Endometrial microvascular endothelial cells (primary cell): Measurements from ENCODE around the gene VIPR1. TPM values are rescaled to one million over a fixed set of nuclear protein-coding genes. Genes with fewer than 3 reads are reported as not detected.

Experiments used
- in situ Hi-C: cut with HindIII; loops from 2 replicates; pipeline ENCODE4 v1.10.0; 2017; ENCODE audit warnings: low sequenced_read_pairs, low pct_unique_long_range_greater_than_20kb; ENCODE audit errors: inconsistent ontology term
- total RNA-seq: library from RNA; depleted of rRNA; stranded (reverse); fragments of >200 nt; gene quantifications from one replicate; pipeline ENCODE4 v1.2.3, GENCODE V29; 2015; ENCODE audit errors: inconsistent ontology term

VIPR1 gene
- total RNA-seq, 1 donor from 2014 or later = not detected

DNA sequence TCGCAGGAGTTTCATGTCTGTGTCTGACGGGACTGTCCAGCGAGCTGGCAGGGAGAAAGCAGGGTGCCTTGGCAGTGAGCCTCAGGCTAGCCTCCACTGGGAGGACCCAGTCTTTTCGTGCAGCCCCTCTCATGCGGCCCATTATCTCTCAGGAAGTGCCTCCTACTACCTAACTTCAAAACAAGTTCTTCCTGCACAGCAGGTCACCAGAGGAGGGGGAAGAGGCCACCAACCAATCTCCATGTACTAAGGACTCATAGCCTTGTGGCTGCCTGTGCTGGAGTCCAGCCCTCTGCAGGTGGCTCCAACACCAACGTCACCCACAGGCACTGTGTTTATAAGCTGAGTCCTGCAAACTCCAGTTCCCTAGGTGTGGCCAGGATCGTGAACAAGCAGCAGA lies 4.8 kb downstream of the VIPR1 start:
- in situ Hi-C loops = no loop called here

DNA sequence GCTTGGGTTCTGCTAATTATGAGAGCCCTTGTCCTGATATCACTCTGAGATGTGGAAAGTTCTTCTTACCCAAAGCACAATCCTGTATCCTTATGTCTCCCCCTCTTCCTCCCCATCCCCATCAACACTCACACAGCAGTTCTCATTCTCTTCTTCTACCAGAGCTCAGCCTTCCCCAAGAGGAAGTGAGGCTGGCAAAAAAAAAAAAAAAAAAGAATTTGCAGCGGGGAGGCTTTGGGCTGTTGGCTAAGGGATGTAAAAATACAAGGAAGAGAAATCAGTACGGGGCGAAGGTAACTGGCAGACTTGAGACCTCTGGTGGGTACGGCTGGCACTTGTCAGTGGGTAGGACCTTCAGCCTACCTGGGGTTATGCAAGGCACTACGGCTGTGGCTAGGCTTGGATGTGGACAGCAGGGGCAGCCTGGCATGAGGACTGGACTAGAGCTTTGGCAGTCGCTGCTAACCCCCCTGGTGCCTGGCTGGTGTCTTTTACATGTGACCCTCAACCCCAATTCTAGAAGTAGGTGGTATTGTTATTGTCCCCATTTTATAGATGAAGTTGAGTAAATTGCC lies 5.4 kb downstream of the VIPR1 start:
- in situ Hi-C loops = no loop called here

DNA sequence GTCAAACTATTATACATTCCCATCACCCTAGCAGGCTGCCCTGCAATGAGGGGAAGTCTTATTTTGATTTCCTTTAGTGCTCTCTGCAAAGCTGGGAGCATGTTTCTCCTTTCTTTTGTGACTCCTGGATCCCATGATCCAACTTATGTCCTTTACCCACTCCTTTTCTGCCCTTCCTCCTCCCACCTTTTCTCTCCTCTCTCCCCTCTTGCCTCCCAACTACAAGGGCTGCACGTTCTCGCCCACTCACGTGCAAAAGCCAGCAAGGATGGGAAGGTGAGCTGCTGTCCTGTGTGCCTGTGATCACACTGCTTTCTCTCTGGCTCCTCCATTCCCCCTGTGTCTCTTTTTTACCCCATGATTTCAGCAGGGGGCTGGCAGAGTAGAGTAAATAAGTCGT lies 6.1 kb downstream of the VIPR1 start:
- in situ Hi-C loops = no loop called here

DNA sequence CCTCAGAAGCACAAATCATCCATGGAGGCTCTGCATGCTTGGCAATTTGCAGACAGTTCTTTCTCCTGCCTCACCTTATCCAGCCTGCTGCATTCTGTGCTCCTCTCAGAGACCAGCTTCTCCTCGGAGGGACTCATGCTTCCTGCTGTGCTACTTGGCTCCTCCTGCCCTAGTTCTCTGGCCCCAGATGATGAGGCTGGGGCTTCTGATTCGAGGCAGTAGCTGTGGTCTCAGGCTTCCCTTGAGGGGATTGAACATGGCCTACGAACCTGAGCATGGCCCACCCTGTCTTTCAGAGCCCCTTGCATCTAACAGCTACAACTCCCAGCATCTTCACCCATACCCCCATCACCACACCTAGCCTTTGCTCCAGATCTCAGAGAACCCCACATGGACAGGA lies 6.7 kb downstream of the VIPR1 start:
- in situ Hi-C loops = no loop called here

DNA sequence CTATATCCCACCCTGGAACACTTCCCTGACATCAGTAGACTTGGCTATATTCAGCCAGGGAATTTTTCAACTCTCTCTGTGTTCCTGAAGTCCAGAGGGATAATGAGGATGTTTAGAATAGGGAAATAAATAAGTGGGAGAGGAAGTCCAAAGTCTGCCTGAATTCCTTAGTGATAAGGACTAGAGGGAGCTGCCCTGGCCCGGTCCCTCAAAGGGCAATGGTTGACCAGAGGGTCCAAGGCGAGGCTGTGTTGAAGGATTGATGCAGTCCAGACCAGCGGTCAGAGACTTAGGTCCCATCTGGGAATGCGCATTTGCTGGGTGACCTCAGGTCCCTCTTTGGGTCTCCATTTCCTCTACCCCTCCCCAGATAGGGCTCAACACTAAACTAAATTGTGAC lies 7.9 kb downstream of the VIPR1 start:
- in situ Hi-C loops = no loop called here

DNA sequence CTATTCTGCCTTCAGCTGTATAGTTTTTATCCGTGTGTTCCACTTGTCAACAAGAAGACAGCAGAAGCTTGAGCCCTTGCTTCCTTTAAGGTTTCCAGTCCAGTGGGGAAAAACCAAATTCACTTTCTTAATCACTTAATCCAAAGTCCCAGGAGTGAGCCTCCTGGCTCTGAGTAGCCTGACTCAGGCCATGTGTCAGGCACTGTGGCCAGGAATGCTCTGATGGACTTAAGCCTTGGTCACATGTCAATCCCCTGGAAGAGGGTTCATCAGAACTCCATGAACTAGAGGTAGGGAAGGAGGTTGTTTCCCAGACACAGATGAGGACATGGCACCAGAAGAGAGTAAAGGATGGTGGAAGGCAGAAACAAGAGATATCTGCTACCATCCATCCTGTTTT lies 8.8 kb downstream of the VIPR1 start:
- in situ Hi-C loops = no loop called here

DNA sequence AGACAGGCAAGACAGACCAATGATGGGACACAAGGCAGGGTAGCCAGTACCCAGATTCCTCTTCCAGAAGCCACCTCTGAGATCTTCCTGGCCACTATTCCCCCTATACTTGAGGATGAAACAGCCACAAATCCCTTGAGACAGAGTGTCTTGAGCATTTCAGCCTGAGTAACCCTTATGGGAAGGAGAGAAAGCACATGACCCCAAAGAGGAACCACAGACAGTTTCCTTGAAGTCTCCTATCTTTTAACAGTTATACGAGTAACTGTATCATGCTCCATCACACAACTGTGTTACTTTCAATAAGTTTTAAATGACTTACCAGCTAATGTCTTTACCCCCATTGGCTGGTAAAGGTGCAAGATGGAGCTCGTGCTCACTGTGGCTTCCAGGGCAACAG lies 9.3 kb downstream of the VIPR1 start:
- in situ Hi-C loops = no loop called here

DNA sequence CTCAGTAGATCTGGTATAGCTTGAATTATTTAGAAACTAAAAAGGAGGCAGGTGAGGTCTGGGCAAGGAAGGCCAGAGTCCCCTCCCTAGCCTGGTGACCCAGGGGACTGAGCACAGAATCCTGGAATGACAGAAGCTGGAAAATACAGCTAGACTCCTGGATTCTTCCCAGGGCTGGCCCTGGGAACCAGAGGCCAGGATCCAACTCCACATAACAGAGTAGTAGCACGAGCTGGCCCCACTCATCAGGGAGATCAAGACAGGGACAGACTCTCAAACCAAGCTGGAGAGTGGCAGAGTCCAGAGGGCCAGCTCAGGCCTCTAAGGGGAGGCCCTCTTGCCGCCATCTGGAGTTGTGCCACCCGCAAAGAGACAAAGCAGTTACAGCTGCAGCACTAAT lies 10.7 kb downstream of the VIPR1 start:
- in situ Hi-C loops = no loop called here

DNA sequence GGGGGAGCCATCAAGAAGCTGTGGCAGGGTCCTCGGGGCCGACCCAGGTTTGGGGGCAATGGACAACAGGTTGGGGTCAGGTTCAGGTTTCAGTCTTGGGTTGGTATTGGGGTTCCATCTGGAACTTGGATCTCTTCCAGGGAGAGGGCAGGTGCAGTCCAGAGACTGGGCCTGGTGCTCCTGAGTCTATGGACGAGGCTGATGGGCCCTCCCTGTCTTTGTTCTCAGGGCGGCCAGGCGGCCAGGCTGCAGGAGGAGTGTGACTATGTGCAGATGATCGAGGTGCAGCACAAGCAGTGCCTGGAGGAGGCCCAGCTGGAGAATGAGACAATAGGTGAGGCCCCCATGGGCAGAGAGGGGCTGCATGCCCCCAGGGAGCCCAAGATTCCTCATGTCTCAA lies 11.1 kb downstream of the VIPR1 start:
- in situ Hi-C loops = no loop called here

DNA sequence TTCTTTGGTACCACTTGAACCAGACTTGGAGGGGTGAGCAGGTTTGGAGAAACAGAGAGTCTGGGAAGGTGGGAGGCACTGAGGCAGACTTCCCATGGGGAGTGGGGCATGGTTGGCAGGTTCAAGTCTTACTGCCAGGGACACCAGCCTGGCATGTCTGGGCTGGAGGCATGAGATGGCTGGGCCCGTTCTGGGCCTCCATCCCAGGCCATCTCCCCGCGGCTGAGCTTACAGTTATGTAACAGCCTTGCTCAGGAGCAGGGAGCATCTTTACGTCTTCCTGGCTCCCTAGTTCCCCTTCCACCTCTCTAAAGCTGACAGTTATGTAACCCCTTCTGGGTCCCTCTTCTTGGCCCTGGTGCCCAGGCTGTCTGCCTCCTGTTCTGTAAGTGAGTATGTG lies 12.4 kb downstream of the VIPR1 start:
- in situ Hi-C loops = no loop called here

DNA sequence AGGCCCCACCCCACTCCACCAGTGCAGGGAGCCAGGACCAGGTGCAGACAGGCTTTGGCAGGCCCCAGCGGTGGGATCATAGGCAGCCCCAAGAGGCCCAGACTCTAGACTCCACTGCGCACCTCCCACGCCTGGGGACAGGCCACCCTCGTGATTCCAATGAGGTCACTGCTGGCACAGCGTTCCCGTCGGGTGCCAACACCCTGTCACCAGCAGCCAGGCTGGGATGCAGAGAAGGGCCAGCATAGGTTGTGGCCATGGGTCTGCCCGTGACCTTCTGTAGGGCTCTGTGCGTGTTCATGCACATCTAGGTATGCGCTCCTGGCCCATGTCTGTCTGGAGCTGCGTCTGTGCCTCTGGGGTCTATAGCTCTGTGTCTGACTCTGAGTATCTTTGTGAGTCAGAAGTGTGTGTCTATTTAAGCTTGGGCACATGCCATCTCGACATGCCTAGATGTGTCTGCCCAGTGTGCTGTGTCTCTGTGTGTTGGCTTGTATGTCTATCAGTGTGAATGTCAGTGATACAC lies 13.0 kb downstream of the VIPR1 start:
- in situ Hi-C loops = no loop called here

DNA sequence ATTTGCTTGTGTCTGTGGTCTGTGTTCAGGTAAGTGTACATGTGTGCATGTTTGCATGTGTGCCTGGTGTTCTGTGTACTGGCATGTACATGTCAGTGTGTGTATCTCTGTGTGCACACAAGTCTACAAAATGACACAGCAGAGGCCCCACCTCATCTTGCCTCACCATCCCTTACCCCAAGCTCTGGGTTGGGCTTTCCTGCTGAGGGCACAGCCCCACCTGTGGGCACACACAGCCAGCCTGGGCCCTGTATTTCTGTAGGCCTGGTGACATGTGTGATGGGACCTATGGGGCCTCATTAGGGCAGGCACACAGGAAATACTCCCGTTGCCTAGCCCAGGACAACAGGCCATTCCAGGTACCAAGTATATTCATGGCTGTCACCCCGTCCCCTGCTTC lies 13.5 kb downstream of the VIPR1 start:
- in situ Hi-C loops = no loop called here

DNA sequence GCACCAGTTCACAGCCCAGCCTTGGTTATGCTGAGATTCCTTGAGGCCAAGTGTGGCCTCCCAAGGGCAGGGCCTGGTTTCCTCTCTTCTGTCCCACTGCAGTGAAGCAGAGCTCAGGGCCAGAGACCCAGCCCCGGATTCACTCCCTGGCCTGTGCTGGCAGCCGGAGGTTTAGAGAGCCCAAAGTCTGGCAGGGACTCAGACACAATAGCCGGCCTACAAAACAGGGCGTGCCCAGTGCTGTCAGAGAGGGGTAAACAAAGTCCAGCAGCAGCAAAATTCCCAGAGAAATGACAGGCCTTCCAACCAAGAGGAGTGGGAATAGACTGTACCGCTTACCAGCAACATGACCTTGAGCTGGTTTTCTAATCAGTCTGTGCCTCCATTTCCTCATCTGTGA lies 14.0 kb downstream of the VIPR1 start:
- in situ Hi-C loops = no loop called here

DNA sequence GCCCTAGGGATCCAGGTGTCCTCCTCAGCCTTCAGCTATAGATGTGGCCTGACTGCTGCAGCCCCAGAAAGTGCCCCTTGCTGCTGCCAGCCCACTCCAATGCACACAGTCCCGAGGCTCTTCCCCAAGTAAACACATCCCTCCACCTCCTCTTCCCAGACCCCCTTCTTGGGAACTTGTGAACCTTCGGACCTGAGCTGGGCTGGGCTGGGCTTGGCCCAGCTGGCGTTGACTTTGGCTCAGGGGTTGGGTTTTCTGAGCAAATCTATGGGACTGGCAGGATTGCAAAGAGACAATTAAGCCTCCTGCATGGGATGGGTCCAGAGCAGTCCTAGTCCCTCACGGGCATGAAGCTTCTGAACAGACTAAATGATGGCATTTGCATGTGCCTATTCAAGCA lies 14.7 kb downstream of the VIPR1 start:
- in situ Hi-C loops = no loop called here

DNA sequence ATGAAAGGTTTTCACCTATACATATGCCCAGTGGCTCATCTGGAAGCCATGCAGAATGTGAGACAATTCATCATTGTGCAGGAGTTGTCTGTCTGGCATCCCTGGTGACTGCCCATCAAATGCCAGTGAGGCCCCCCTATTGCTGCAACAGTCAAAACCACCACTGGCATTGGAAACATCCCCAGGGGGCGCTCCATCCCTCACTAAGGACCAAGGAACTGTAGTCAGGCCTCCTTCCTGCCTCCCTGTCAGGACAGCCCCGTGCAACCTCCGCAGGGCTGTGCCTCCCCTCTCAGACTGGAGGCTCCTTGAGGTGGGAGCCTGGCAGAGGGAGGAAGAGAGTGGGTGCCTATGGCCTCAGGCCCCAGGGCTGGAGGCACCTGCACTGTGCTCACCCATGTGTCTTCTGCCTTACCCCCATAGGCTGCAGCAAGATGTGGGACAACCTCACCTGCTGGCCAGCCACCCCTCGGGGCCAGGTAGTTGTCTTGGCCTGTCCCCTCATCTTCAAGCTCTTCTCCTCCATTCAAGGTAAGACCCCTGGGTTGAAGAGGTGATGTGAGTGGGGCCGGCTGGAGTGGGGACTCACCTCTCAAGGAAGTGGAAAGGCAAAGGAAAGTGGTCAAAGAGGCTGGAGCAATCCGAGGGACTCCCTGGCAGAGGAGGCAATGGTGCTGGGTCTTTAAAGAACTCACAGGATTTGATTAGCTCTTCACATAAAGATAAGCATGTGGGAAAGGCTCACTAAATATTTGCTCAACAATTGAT lies 16.5 kb downstream of the VIPR1 start:
- in situ Hi-C loops = no loop called here

DNA sequence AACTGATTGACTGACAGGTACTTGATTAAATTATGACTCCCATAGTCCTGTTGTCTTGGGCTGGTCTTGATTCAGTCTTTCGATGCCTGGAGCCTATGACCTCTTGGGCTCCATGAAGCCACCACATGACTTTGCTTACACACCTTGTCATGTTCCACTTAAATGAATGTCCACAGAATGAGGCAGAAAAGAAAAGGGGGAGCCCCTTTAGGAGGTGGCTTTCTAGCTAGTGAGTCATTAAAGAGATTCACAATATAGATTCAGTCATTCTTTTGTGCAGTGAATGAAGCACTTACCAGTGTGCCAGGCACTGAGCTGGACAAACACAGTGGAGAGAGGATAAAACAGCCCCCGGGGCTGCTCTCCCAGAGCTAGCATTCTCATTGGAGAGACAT lies 17.1 kb downstream of the VIPR1 start:
- in situ Hi-C loops = no loop called here

DNA sequence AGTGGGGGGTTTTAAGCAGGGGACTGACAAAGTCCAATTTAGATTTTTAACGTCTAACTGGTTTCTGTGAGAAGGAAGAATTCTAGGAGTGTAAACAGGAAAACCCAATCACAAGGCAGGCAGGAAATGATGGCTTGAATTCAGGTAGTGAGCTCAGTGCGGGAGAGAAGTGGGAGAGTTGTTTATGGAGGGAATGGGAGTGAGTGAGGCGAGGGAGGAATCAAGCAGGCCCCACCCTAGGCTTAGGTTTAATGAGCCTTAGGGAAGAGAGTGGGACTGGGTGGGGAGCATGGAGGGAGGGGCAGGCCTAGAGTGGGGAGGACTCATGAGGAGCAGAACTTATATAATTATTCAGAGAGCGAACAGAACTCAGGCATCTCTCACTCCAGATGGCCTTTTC lies 17.9 kb downstream of the VIPR1 start:
- in situ Hi-C loops = no loop called here

DNA sequence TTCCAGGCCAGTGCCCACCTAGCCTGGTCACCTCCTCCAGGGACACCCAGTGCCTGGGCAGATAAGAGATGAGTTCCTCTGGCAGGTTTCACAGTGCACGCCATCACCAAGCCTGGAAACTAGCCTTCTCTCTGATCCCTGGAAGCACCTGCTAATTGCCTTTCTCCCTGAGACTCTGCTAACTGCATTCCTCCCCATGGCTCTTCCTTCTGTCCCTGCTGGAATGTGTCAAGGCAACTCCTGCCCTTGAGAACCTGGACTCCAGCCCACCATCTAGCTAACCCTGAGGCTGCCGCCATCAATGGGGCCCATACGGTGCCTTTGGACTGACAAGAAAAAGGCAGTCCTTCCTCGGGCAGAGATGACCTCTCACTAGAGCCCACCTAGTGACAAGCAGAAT lies 18.5 kb downstream of the VIPR1 start:
- in situ Hi-C loops = no loop called here

DNA sequence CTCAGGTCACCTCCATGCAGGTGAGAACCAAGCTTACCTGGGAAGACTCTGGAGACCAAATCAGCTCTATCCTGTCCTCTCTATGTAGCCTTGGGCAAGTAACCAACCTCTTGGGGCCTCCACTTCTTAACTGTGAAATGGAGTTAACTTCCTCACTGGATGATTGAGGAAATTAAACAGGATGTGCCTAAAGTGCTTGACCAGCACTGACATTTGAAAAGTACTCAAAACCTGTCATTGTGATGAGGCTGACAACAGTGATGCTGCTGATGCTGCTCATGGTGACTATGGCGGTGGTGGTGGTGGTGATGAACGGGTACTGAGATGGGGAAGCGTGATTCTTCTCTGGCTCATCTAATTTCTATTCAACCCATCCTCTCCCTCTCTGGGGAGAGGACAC lies 22.3 kb downstream of the VIPR1 start:
- in situ Hi-C loops = no loop called here

DNA sequence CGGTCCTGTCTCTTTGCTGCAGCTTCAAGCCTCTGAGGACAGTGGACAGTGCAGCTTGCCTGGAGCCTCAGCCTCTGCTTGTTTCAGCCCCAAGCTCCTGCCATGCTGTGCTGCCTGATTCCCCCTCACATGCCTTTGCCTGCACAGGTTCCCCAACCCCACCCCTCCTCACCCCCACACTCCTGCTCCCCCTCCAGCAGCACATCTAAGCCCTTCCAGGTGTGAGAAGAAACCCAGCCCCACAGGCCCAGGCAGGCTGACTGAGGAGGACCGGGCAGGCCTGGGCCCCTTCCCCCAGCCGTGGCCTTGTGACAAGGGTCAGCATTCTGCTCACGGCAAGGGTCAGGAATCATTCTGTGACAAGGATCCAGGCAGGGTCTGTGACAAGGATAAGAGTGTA lies 22.8 kb downstream of the VIPR1 start:
- in situ Hi-C loops = no loop called here
